Mucosa of stomach (tissue), 1 donor: Measurements from ENCODE around the gene EXD3.

ENCODE experiments used
- H3K27me3 ChIP-seq: one replicate; pipeline ENCODE4 v1.7.0; 2013; ENCODE audit warnings: mild to moderate bottlenecking, low read length; ENCODE audit not compliant: control insufficient read depth, insufficient read depth
- H3K36me3 ChIP-seq: one replicate; pipeline ENCODE4 v1.7.0; 2013; ENCODE audit warnings: low read length; ENCODE audit not compliant: control insufficient read depth, insufficient read depth
- H3K4me1 ChIP-seq: one replicate; pipeline ENCODE4 v1.7.0; 2013; ENCODE audit warnings: mild to moderate bottlenecking, low read length; ENCODE audit not compliant: control insufficient read depth, insufficient read depth
- H3K4me3 ChIP-seq: one replicate; pipeline ENCODE4 v1.7.0; 2013; ENCODE audit warnings: low read length
- H3K9ac ChIP-seq: one replicate; pipeline ENCODE4 v1.7.0; 2013; ENCODE audit warnings: mild to moderate bottlenecking, low read length, moderate library complexity
- H3K9me3 ChIP-seq: one replicate; pipeline ENCODE4 v1.7.0; 2013; ENCODE audit warnings: mild to moderate bottlenecking, low read length, moderate library complexity; ENCODE audit not compliant: control insufficient read depth
- donor health status: Pancreatic carcinoma.

Gene EXD3

DNA sequence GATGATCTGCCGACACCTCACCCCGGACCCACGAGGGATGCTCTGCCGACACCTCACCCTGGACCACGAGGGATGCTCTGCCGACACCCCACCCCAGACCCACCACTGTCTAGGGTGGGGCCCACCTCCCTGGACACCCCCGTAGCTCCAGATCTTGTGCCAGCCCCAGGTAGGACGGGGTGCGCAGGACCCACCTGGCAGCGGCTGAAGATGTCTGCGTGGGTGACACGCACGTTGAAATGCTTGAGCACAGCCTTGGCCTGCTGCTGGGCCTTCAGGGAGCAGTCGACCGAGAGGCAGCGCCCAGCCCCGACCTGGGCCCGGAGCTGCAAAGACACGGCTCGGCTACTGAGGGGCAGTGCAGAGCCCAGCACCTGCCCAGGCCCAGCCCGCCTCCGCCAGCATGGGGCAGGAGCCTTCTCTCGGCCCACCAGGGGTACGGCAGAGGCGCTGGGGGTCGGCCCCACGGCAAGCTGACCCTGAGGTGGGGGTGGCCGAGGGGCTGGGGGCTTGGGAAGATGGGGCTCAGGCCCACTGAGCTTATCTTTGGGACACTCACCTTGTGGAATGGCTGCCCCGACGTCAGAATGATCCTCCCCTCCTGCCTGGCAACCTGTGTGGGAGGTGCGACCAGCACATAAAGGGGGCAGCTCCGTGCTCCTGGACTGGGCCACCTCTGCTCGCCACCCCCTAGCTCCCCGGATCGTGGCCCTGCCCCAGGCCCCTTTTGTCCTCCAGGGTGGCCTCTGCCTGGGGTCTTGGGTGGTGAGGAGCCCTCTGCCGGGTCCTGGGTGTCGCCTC is 99.2 kb downstream of the EXD3 start:
- no peaks in the 10 kb centered on the region for H3K27me3 ChIP-seq
- H3K4me1 ChIP-seq: no peaks in the 10 kb centered on the region
- H3K4me3 ChIP-seq: no peak overlapping the region
- no peak overlapping the region for H3K9ac ChIP-seq
- H3K36me3 ChIP-seq: no peaks in the 10 kb centered on the region
- no peaks in the 10 kb centered on the region for H3K9me3 ChIP-seq

GRCh38 chr9:137321726-137322361 is 101.1 kb downstream of the EXD3 start:
- Histone ChIP-seq H3K27me3 (peaks cover 4% of the 10 kb centered on the region), H3K4me1 (no peaks in the 10 kb centered on the region), H3K9me3 (no peaks in the 10 kb centered on the region), H3K4me3 (no peak overlapping the region), H3K36me3 (no peaks in the 10 kb centered on the region), H3K9ac (no peak overlapping the region)

DNA sequence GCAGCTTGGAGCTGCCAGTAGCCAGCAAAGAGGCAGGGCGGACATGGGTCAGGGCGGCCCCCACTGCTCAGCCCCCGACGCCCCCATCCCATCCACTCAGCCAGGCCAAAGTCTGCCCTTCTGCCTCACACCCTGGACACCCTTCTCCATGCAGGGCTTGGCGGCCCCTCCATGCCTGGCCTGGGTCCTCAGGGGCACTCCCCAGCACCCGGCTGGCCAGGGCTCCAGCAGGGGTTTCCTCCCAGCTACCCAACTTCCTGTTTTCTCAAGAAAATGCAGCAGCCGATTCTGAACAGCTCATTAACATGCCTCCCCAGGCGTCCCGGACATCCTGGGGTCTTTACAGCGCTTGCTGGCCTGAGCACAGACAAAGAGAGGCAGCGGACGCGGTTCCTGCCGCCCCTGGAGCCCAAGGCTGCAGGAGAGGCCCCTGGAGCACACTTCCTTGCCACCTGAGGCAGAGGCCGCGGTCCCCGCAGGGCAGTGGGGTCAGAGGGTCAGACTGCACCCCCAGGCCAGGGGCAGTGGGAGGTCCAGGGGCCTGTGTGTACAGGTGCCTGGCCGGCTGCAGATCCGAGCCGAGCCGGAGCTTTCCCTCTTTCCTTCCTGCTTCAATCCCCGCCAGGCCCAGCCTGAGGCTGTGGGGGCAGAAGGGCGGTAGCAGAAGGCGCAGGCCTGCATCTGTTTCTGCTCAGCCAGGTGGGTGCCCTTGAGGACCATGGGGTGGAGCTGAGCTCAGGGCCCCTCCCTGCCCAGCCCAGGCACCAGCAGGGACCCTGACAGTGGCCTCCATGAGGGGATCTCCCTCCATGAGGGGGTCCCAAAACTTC is 102.2 kb downstream of the EXD3 start:
- no peaks in the 10 kb centered on the region for H3K9me3 ChIP-seq
- no peaks in the 10 kb centered on the region for H3K36me3 ChIP-seq
- peaks cover 4% of the 10 kb centered on the region for H3K4me1 ChIP-seq
- H3K27me3 ChIP-seq: peaks cover 12% of the 10 kb centered on the region
- H3K4me3 ChIP-seq: no peak overlapping the region
- H3K9ac ChIP-seq: no peak overlapping the region

- Histone ChIP-seq H3K9ac (no peak overlapping the region), H3K4me1 (peaks cover 4% of the 10 kb centered on the region), H3K9me3 (no peaks in the 10 kb centered on the region), H3K27me3 (peaks cover 15% of the 10 kb centered on the region), H3K36me3 (no peaks in the 10 kb centered on the region), H3K4me3 (no peak overlapping the region)
Observed at GRCh38 chr9:137319739-137320551, 103.0 kb downstream of the EXD3 start.

- Histone ChIP-seq H3K36me3 (no peaks in the 10 kb centered on the region), H3K9ac (no peak overlapping the region), H3K9me3 (no peaks in the 10 kb centered on the region), H3K27me3 (peaks cover 15% of the 10 kb centered on the region), H3K4me3 (no peak overlapping the region), H3K4me1 (peaks cover 4% of the 10 kb centered on the region)
Observed at GRCh38 chr9:137319011-137319738, 103.8 kb downstream of the EXD3 start.

- Histone ChIP-seq H3K27me3 (peaks cover 15% of the 10 kb centered on the region), H3K4me1 (peaks cover 4% of the 10 kb centered on the region), H3K4me3 (no peak overlapping the region), H3K36me3 (no peaks in the 10 kb centered on the region), H3K9ac (no peak overlapping the region), H3K9me3 (no peaks in the 10 kb centered on the region)
Observed at GRCh38 chr9:137318602-137319001, 104.4 kb downstream of the EXD3 start.

- Histone ChIP-seq H3K4me1 (peaks cover 8% of the 10 kb centered on the region), H3K27me3 (peaks cover 15% of the 10 kb centered on the region)
Observed at GRCh38 chr9:137317718-137318511, 105.0 kb downstream of the EXD3 start.

DNA sequence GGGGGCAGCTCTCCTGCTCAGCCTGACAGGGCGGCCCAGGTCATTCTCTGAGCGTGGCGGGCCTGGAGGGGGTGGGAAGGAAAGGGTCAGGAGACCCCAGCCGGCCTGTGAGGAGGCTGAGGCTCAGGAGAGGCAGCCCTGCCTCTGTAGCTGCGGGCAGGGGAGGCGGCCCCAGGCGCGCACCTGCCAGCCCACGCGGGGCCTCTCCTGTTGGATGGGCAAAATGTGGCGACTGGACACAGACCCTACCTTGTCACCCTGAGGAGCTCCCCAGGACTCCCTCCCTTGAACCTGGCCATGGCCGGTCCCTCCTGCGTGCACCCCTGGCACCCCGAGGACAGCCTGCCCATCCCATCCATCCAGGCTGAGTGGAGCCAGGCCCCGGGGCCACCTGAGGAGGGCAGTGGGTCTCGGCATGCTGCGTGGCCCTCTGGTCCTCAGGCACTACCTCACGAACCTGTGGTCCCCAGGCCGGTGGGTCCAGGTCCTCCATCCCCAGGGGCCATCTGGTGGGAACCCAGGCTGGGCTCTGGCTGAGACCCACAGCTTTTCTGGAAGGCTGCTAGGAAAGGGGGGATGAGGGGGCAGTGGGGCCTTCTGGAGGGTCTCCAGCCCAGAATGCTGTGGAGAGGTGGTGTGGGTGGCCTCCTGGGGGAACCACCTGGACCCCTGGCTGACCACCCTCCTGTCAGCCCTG is 105.8 kb downstream of the EXD3 start:
- H3K36me3 ChIP-seq: no peaks in the 10 kb centered on the region
- H3K27me3 ChIP-seq: peaks cover 15% of the 10 kb centered on the region
- H3K4me3 ChIP-seq: no peak overlapping the region
- no peak overlapping the region for H3K9ac ChIP-seq
- H3K9me3 ChIP-seq: no peaks in the 10 kb centered on the region
- H3K4me1 ChIP-seq: peaks cover 14% of the 10 kb centered on the region

More at GRCh38 chr9:137317718-137318511, 105.0 kb downstream of the EXD3 start:
- Histone ChIP-seq H3K9ac (no peak overlapping the region), H3K9me3 (no peaks in the 10 kb centered on the region), H3K36me3 (no peaks in the 10 kb centered on the region), H3K4me3 (no peak overlapping the region)

GRCh38 chr9:137316012-137316981 is 106.7 kb downstream of the EXD3 start:
- Histone ChIP-seq H3K4me1 (peaks cover 22% of the 10 kb centered on the region), H3K4me3 (no peak overlapping the region), H3K36me3 (no peaks in the 10 kb centered on the region), H3K9me3 (no peaks in the 10 kb centered on the region), H3K9ac (peak overlapping the region; percentile 48), H3K27me3 (peaks cover 15% of the 10 kb centered on the region)
